ENCODE data around the gene GANAB. TPM values are rescaled to one million over a fixed set of nuclear protein-coding genes. Genes with fewer than 3 reads are reported as not detected.

The GANAB gene
- total and polyA plus RNA-seq, 2 experiments from 2014 or later, result 82.3 to 272 TPM

- Histone ChIP-seq H3K4me1 (ENCODE audit: insufficient read depth) (peaks cover 12% of the 10 kb centered on the region), H3K27ac (ENCODE audit: low read depth) (peak overlapping the region; percentile 80), H3K4me3 (peak overlapping the region; percentile 87), H3K36me3 (ENCODE audit: insufficient read depth) (peaks cover 12% of the 10 kb centered on the region), H4K20me1 (replicated peaks; ENCODE audit: insufficient read depth) (no peaks in the 10 kb centered on the region), H3F3A (replicated peaks; ENCODE audit: low read depth) (peaks cover 35% of the 10 kb centered on the region), H3K9me2 (ENCODE audit: insufficient read depth) (no peaks in the 10 kb centered on the region), H3K27me3 (ENCODE audit: insufficient read depth) (no peaks in the 10 kb centered on the region), H2AFZ (peak overlapping the region; percentile 38), H3K4me2 (peak overlapping the region; percentile 90), H3K79me2 (replicated peaks; ENCODE audit: insufficient read depth) (peaks cover 8% of the 10 kb centered on the region; the same call in 1 of the 2 replicates)
- Mint-ChIP-seq H3K36me3 (ENCODE audit: low read depth) (peaks cover 26% of the 10 kb centered on the region), H3K9me3 (no peaks in the 10 kb centered on the region), H3K27me3 (ENCODE audit: insufficient read depth, low read depth, poor library complexity) (peaks cover 9% of the 10 kb centered on the region), H3K27ac (peak overlapping the region; percentile 88), H3K4me3 (peak overlapping the region; percentile 94), H3K4me1 (peaks cover 16% of the 10 kb centered on the region)
- DNase-seq (ENCODE audit: low spot score), result no peak
- TF ChIP-seq STAT1 (IDR thresholded peaks at IDR 0.05; ENCODE audit: unreplicated experiment), result no peak
- TF ChIP-seq JUNB (IDR thresholded peaks at IDR 0.05; ENCODE audit: unreplicated experiment), result no peak
- TF ChIP-seq ZNF462 (CRISPR knock-in tag; IDR thresholded peaks at IDR 0.05), result no peak
- no peak for TF ChIP-seq CREB1 (CRISPR knock-in tag; IDR thresholded peaks at IDR 0.05; ENCODE audit: low read depth)
- TF ChIP-seq POLR2AphosphoS5 (IDR thresholded peaks at IDR 0.05; ENCODE audit: low read depth), result no peak
- TF ChIP-seq EZH2 (IDR thresholded peaks at IDR 0.05; ENCODE audit: low read depth, unreplicated experiment), result no peak
- no peak for TF ChIP-seq ZNF114 (CRISPR knock-in tag; IDR thresholded peaks at IDR 0.05)
- no peak for TF ChIP-seq ETS1 (IDR thresholded peaks at IDR 0.05)
- TF ChIP-seq CTCF (conservative IDR thresholded peaks at IDR 0.05; ENCODE audit: low read depth in 2 of 2), result no peak
- no peak for TF ChIP-seq REST (IDR thresholded peaks at IDR 0.05; ENCODE audit: unreplicated experiment)
- TF ChIP-seq NANOG (IDR thresholded peaks at IDR 0.05; ENCODE audit: borderline replicate concordance), result no peak
- TF ChIP-seq ZNF331 (CRISPR knock-in tag; IDR thresholded peaks at IDR 0.05; ENCODE audit: low read depth), result no peak
- no peak for ATAC-seq
Measured at GRCh38 chr11:62621027-62621566, 25.3 kb downstream of the GANAB start.

All from GM23338 (cell line).